ENCODE results near the gene GFRA1.
"Not testable (repeated sequence)": the region's sequence is repeated elsewhere in the genome, so short reads cannot be mapped to it uniquely, and the experiment has no call there.

The GFRA1 gene

GRCh38 chr10:116056445-116057293, 216.3 kb downstream of the GFRA1 start:
- no peak for DNase-seq

DNA sequence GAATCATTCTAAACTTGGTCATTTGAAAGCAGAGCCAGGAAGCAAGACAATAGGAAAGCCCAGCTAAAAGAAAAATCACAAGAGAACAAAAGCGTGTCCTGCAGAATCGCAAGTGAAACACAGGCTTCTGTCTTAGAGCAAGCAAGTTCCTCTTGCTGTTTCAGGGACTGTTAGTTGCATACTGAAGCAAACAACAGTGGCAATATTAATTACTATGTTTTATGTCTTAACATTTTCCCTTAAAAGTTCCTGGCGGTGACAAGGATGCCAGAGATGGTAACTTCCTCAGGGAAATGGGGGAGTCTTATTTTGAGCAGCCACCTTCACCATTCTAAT, 217.1 kb downstream of the GFRA1 start:
- DNase-seq: no peak

- no peak for DNase-seq
Observed at GRCh38 chr10:116055252-116055916, 217.6 kb downstream of the GFRA1 start.

DNA sequence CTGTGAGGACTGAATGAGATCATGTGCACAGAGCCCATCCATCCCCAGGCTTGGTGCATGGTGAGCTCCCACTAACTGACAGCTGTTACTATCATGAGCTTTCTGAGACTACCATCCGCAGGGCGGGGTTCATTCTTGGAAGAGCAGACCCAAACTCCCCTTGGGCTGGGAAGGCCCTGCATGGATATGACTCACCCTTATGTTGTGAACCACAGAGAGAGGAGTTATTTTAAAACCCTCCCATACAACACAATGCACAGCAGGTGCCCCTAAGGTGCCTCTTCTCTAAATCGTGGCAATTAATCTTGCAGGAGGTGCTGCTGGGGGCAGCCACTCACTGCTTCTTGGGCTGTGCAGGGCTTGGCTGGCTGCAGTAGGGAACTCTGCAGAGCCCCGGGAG, 219.1 kb downstream of the GFRA1 start:
- no peak for DNase-seq

GRCh38 chr10:116053009-116053730, 219.8 kb downstream of the GFRA1 start:
- DNase-seq: not testable (repeated sequence)

DNA sequence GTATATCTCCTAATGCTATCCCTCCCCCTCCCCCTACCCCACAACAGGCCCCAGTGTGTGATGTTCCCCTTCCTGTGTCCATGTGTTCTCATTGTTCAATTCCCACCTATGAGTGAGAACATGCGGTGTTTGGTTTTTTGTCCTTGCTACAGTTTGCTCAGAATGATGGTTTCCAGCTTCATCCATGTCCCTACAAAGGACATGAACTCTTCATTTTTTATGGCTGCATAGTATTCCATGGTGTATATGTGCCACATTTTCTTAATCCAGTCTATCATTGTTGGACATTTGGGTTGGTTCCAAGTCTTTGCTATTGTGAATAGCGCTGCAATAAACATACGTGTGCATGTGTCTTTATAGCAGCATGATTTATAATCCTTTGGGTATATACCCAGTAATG, 220.5 kb downstream of the GFRA1 start:
- not testable (repeated sequence) for DNase-seq

DNA sequence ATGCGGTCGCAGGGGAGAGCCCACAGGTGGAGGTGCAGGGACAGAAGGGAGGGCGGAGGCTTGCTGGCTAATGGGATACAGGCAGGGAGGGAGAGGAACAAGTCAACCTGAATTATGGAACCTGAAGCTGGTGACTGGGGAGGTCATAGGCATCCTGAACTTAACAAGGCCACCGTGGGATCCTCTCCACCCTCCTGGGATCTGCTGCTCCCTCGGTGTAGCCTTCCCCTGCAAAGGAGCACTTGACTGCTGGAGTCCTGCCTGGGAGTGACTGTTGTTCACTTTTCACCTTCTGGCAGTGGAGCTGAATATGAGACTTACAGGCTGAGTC, 223.1 kb downstream of the GFRA1 start:
- no peak for DNase-seq

DNA sequence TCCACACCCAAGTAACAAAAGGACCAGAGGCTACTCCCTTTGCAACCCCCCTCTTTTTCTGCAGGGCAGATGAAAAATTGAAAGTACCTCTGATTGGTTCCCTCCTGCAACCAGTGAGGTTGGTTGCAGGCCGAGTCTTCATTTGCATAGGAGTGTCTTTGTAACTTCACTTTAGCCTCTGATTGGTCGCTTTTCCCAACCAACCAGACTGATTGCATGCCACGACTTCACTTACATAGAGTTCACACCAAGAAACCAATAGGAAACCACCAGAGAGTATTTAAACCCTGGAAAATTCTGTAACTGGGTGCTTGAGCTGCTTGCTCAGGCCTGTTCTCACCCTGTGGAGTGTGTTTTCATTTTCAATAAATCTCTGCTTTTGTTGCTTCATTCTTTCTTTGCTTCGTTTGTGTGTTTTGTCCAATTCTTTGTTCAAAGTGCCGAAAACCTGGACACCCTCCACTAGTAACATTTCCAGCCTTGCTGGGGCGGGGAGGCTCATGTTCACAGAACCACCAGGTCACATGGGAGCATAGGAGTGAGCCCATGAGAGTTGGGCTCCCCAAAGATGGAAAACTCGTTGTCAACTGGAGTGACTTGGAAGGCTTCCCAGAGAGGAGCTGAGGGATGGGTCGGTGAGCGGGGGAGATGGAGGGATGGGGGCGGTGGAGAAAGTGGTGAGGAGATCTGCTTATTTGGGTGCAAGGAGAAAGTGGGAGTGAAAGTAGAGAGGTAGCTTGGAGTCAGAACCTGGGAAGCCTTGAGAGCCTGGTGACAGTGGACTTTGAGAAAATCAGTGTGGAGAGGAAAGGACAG, 223.6 kb downstream of the GFRA1 start:
- no peak for DNase-seq

- no peak for DNase-seq
Observed at GRCh38 chr10:116045366-116046356, 227.3 kb downstream of the GFRA1 start.

DNA sequence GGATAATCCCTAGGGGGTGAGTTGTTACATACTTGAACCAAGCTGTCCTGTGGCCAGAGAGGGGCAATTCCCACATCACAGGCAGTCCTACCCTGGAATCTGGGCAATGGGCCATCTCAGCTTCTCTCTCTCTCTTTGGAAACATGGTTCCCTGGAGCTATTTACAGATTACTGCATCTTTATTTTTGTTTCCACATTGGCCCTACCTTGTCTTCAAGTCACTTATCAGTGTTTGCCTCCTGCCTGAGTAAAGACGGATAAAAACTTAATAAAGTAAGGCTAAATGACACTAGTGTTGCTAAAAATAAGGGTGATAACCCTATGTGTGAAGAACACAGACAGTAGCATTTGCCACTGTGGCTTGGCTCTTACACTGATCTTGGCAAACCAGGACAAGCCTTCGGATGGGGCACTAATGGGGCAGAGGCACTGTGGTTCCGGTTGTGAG, 228.2 kb downstream of the GFRA1 start:
- DNase-seq: no peak

- DNase-seq: no peak
Observed at GRCh38 chr10:116043861-116044260, 229.1 kb downstream of the GFRA1 start.

- no peak for DNase-seq
Observed at GRCh38 chr10:116043304-116043703, 229.7 kb downstream of the GFRA1 start.

DNA sequence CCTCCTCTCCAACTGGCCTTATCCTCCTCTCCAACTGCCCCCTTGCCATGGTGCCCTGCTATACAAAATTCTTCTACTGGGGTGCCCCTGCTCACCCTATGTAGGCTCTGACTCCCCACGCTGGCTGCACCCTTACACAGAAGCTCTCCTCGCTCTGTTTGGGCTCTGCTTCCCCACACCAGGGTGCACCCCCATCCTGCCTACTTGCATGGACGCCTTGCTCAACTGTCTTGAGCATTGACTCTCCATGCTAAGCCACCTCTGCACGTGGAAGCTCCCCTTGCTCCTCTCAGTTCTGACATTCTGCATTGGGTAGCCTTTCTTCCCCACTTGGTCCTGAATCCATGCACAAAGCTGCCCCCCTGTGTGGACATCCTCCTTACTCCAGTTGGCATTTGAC, 231.1 kb downstream of the GFRA1 start:
- DNase-seq: no peak

GRCh38 chr10:116039612-116040011, 233.4 kb downstream of the GFRA1 start:
- no peak for DNase-seq

- no peak for DNase-seq
Observed at GRCh38 chr10:116038259-116038658, 234.7 kb downstream of the GFRA1 start.

GRCh38 chr10:116035406-116035805, 237.6 kb downstream of the GFRA1 start:
- not testable (repeated sequence) for DNase-seq

DNA sequence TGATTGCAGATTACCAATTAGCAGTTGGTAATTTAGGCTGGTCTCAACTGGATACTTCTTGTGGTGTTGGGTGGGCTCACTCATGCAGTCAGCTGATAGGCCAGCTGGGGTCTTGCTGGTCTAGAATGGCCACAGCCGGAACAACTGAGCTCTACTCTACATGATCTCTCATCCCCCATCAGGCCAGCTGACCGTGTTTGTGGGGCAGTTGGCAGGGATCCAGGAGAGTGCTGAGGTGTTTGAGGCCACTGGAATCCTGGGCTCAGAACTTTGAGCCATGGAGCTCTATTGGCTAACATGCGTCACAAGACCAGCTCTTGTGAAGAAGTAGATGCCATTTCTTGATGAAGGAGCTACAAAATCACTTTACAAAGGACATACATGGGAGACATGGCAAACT, 242.4 kb downstream of the GFRA1 start:
- DNase-seq: no peak

- DNase-seq: no peak
Observed at GRCh38 chr10:116029826-116030225, 243.2 kb downstream of the GFRA1 start.

GRCh38 chr10:116027355-116027754, 245.7 kb downstream of the GFRA1 start:
- no peak for DNase-seq

- no peak for DNase-seq
Observed at GRCh38 chr10:116026725-116027124, 246.3 kb downstream of the GFRA1 start.

DNA sequence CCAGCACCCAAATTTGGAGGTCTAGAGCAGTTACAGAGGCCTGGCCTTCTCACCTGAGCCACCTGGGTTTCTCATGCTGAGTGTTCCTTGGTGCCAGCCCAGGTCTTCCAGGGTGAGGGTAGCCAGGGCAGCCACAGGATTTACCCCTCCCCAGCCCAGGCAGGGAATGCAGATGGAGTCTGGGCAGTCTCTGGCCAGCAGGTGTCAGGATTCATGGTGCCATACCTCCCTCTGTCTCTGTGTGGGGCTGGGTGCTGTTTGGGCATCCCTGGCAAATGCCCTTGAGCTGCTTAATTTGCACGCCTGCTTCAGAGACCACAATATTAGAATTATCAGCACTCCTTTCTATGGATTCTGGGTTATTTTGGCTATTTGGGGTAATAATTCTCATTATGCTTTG, 246.7 kb downstream of the GFRA1 start:
- DNase-seq: no peak
